OCI-LY1 (cell line): ENCODE results near the gene H2BW2.
"Not testable (repeated sequence)": the region's sequence is repeated elsewhere in the genome, so short reads cannot be mapped to it uniquely, and the experiment has no call there.

Experiments
- H2AFZ ChIP-seq: fragments of 200-600 bp; sonication (generic), shearing (Covaris generic); 2 replicates; pipeline ENCODE4 v1.6.0; 2014; ENCODE audit warnings: antibody characterized with exemption, mild to moderate bottlenecking, low read length
- H3F3A ChIP-seq: fragments of 200-600 bp; sonication (generic), shearing (Covaris generic); 2 replicates; pipeline ENCODE4 v1.6.0; 2014; ENCODE audit warnings: mild to moderate bottlenecking, antibody characterized with exemption, low read length, moderate library complexity; ENCODE audit not compliant: insufficient read depth
- H3K27ac ChIP-seq: fragments of 200-600 bp; sonication (generic); 2 replicates; pipeline ENCODE4 v1.5.1; 2014; ENCODE audit warnings: low read length, mixed run types, mild to moderate bottlenecking, low read depth; ENCODE audit not compliant: poor library complexity, severe bottlenecking
- H3K27me3 ChIP-seq: fragments of 200-600 bp; sonication (generic); 2 replicates; pipeline ENCODE4 v1.6.0; 2014; ENCODE audit warnings: antibody characterized with exemption, mild to moderate bottlenecking, low read length, moderate library complexity; ENCODE audit not compliant: insufficient read depth
- H3K36me3 ChIP-seq: fragments of 200-600 bp; sonication (generic); 2 replicates; pipeline ENCODE4 v1.6.1; 2014; ENCODE audit warnings: mild to moderate bottlenecking, antibody characterized with exemption, low read length, moderate library complexity, mixed read lengths; ENCODE audit not compliant: insufficient read depth
- H3K4me1 ChIP-seq: fragments of 200-600 bp; sonication (generic); 2 replicates; pipeline ENCODE4 v1.5.1; 2014; ENCODE audit warnings: mild to moderate bottlenecking, low read length, moderate library complexity; ENCODE audit not compliant: insufficient read depth, severe bottlenecking
- H3K4me2 ChIP-seq: fragments of 200-600 bp; sonication (generic), shearing (Covaris generic); 2 replicates; pipeline ENCODE4 v1.6.1; 2014; ENCODE audit warnings: low read length
- H3K4me3 ChIP-seq: fragments of 200-600 bp; sonication (generic); 2 replicates; pipeline ENCODE4 v1.5.1; 2014; ENCODE audit warnings: low read length, low read depth, mild to moderate bottlenecking, mixed read lengths; ENCODE audit not compliant: poor library complexity, severe bottlenecking
- H3K79me2 ChIP-seq: fragments of 200-600 bp; shearing (Covaris generic); 2 replicates; pipeline ENCODE4 v1.6.1; 2016; ENCODE audit warnings: mixed run types, low read length, mixed read lengths; ENCODE audit not compliant: insufficient read depth
- H3K9ac ChIP-seq: fragments of 200-600 bp; sonication (generic), shearing (Covaris generic); 2 replicates; pipeline ENCODE4 v1.6.1; 2014; ENCODE audit warnings: mild to moderate bottlenecking, low read length, mixed read lengths
- H3K9me2 ChIP-seq: fragments of 200-600 bp; sonication (generic), shearing (Covaris generic); 2 replicates; pipeline ENCODE4 v1.6.1; 2014; ENCODE audit warnings: low read depth, mild to moderate bottlenecking, low read length, mixed read lengths
- H3K9me3 ChIP-seq: fragments of 200-600 bp; shearing (Covaris generic); 2 replicates; pipeline ENCODE4 v1.6.1; 2014; ENCODE audit warnings: low read length, mixed read lengths
- H4K20me1 ChIP-seq: fragments of 200-600 bp; sonication (generic), shearing (Covaris generic); 2 replicates; pipeline ENCODE4 v1.6.0; 2016; ENCODE audit warnings: mild to moderate bottlenecking, low read length; ENCODE audit not compliant: insufficient read depth
- EZH2 ChIP-seq: fragments of 200-600 bp; sonication (generic), shearing (Covaris generic); IDR thresholded peaks from 2 replicates; pipeline ENCODE4 v1.8.0; 2017; ENCODE audit warnings: borderline replicate concordance, mixed run types, mild to moderate bottlenecking, antibody characterized with exemption, low read length, moderate library complexity, mixed read lengths
- TF ChIP-seq, protein P1 (sequence below): fragments of 200-600 bp; sonication (generic), shearing (Covaris generic); IDR thresholded peaks from 2 replicates; pipeline ENCODE4 v1.5.1; 2017; ENCODE audit warnings: mild to moderate bottlenecking, antibody characterized with exemption, low read length, moderate library complexity, mixed read lengths

Gene H2BW2

DNA sequence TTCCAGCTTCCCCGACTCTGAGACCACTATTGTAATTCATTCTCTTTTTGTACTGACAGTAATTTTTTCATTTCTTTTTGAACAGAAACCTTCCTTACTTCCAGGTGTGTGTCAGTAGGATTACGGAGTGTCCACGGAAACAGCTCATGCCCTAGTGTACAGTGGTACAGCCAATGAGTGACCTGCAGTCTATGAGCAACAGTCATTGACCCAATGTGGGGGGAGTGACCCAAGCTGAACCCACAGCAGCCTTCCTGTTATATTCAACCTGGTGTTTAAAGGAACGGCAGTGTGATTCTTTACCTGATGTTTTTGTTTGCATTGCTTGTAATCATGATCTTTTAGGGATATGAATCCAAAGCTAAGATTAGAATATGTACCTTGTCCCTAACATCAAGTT, 1.2 kb downstream of the H2BW2 start:
- Histone ChIP-seq H3K27ac (no peak overlapping the region), H3K27me3 (no peaks in the 10 kb centered on the region), H3K4me3 (no peak overlapping the region), H3K9me3 (no peaks in the 10 kb centered on the region), H3F3A (no peaks in the 10 kb centered on the region), H3K4me2 (no peak overlapping the region), H3K9me2 (no peaks in the 10 kb centered on the region), H3K4me1 (no peaks in the 10 kb centered on the region), H3K79me2 (no peaks in the 10 kb centered on the region), H3K36me3 (no peaks in the 10 kb centered on the region), H2AFZ (no peak overlapping the region), H3K9ac (no peak overlapping the region), H4K20me1 (no peaks in the 10 kb centered on the region)
- TF ChIP-seq, protein P1, sequence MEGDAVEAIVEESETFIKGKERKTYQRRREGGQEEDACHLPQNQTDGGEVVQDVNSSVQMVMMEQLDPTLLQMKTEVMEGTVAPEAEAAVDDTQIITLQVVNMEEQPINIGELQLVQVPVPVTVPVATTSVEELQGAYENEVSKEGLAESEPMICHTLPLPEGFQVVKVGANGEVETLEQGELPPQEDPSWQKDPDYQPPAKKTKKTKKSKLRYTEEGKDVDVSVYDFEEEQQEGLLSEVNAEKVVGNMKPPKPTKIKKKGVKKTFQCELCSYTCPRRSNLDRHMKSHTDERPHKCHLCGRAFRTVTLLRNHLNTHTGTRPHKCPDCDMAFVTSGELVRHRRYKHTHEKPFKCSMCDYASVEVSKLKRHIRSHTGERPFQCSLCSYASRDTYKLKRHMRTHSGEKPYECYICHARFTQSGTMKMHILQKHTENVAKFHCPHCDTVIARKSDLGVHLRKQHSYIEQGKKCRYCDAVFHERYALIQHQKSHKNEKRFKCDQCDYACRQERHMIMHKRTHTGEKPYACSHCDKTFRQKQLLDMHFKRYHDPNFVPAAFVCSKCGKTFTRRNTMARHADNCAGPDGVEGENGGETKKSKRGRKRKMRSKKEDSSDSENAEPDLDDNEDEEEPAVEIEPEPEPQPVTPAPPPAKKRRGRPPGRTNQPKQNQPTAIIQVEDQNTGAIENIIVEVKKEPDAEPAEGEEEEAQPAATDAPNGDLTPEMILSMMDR: no peak
- TF ChIP-seq EZH2: no peak

GRCh38 chrX:104045642-104046041, 5.9 kb downstream of the H2BW2 start:
- TF ChIP-seq EZH2: no peak
- TF ChIP-seq, protein P1: no peak
- H3F3A ChIP-seq: no peaks in the 10 kb centered on the region

DNA sequence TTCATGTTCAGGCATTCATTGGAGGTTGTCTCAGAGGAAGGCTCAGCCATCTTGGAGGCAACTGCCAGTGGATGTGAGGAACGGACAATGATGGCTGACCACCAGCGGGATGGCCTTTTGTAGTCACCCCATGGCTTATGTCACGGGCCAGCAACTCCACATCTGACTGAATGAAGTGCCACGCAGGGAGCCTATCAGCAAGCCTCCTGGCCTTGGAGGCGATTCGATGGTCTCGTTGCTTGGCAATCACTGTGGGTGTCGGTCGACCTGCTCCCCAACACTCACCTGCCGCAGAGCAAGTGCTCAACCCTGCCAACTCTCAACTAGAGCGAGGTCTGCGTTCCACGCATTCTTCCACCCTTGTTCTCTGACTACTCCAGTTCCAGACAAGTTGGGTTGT, 7.4 kb downstream of the H2BW2 start:
- Histone ChIP-seq H3K4me3 (no peak overlapping the region), H3K9ac (no peak overlapping the region), H3K27ac (no peak overlapping the region), H3F3A (no peaks in the 10 kb centered on the region), H3K36me3 (no peaks in the 10 kb centered on the region), H3K4me1 (no peaks in the 10 kb centered on the region), H3K4me2 (no peak overlapping the region), H2AFZ (no peak overlapping the region), H4K20me1 (no peaks in the 10 kb centered on the region), H3K9me2 (no peaks in the 10 kb centered on the region), H3K79me2 (no peaks in the 10 kb centered on the region), H3K27me3 (no peaks in the 10 kb centered on the region), H3K9me3 (no peaks in the 10 kb centered on the region)
- TF ChIP-seq EZH2: no peak
- TF ChIP-seq, protein P1: no peak

More at GRCh38 chrX:104045642-104046041, 5.9 kb downstream of the H2BW2 start:
- Histone ChIP-seq H3K9me3 (no peaks in the 10 kb centered on the region), H4K20me1 (no peaks in the 10 kb centered on the region), H3K27me3 (no peaks in the 10 kb centered on the region), H3K4me1 (no peaks in the 10 kb centered on the region), H3K27ac (no peak overlapping the region), H2AFZ (no peak overlapping the region), H3K9ac (no peak overlapping the region), H3K9me2 (no peaks in the 10 kb centered on the region), H3K36me3 (no peaks in the 10 kb centered on the region), H3K4me3 (no peak overlapping the region), H3K4me2 (no peak overlapping the region), H3K79me2 (no peaks in the 10 kb centered on the region)

- not testable (repeated sequence) for H2AFZ ChIP-seq, H3K4me3 ChIP-seq, H3K36me3 ChIP-seq, H3K27me3 ChIP-seq, H3K79me2 ChIP-seq, H4K20me1 ChIP-seq, H3F3A ChIP-seq, H3K9me3 ChIP-seq, H3K4me2 ChIP-seq, H3K9me2 ChIP-seq, H3K9ac ChIP-seq, H3K4me1 ChIP-seq, H3K27ac ChIP-seq
Observed at GRCh38 chrX:104054956-104055355, 15.2 kb downstream of the H2BW2 start.

- H3K4me2 ChIP-seq, H2AFZ ChIP-seq, H3K27ac ChIP-seq, H3K79me2 ChIP-seq, H4K20me1 ChIP-seq, H3K9me2 ChIP-seq, H3K4me3 ChIP-seq, H3K36me3 ChIP-seq, H3K27me3 ChIP-seq, H3K4me1 ChIP-seq, H3F3A ChIP-seq, H3K9ac ChIP-seq, H3K9me3 ChIP-seq: not testable (repeated sequence)
Observed at GRCh38 chrX:104062636-104063035, 22.9 kb downstream of the H2BW2 start.
